Lower leg skin (tissue), 3 donors: ENCODE data around the gene RPLP2.

ENCODE experiments used
- POLR2A ChIP-seq, 2 donors: fragments of 450-650 bp; IDR thresholded peaks; one replicate each; pipeline ENCODE4 v1.6.1; 2016 to 2017; ENCODE audit warnings: antibody characterized with exemption in 2 of 2, mild to moderate bottlenecking in 1 of 2, moderate library complexity in 1 of 2
- TF ChIP-seq, protein P1 (sequence below), 3 donors: fragments of 450-650 bp; IDR thresholded peaks; one replicate each; pipeline ENCODE4 v1.5.1; 2016; ENCODE audit warnings: antibody characterized with exemption in 3 of 3, mild to moderate bottlenecking in 3 of 3, moderate library complexity in 2 of 3

DNA sequence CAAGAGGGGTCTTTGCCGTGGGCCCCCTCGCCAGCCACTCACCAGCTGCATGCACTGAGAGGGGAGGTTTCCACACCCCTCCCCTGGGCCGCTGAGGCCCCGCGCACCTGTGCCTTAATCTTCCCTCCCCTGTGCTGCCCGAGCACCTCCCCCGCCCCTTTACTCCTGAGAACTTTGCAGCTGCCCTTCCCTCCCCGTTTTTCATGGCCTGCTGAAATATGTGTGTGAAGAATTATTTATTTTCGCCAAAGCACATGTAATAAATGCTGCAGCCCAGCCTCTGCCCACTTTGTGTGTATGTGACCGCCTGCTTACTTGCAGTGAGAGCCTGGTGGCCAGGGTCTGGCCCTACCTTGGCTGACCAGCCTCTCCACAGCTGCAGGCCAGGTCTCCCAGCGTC is 15.2 kb downstream of the RPLP2 start:
- no peak for TF ChIP-seq POLR2A (IDR thresholded peaks at IDR 0.05)
- TF ChIP-seq, protein P1, sequence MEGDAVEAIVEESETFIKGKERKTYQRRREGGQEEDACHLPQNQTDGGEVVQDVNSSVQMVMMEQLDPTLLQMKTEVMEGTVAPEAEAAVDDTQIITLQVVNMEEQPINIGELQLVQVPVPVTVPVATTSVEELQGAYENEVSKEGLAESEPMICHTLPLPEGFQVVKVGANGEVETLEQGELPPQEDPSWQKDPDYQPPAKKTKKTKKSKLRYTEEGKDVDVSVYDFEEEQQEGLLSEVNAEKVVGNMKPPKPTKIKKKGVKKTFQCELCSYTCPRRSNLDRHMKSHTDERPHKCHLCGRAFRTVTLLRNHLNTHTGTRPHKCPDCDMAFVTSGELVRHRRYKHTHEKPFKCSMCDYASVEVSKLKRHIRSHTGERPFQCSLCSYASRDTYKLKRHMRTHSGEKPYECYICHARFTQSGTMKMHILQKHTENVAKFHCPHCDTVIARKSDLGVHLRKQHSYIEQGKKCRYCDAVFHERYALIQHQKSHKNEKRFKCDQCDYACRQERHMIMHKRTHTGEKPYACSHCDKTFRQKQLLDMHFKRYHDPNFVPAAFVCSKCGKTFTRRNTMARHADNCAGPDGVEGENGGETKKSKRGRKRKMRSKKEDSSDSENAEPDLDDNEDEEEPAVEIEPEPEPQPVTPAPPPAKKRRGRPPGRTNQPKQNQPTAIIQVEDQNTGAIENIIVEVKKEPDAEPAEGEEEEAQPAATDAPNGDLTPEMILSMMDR (IDR thresholded peaks at IDR 0.05) = no peak
